ENCODE data around the gene PCID2. TPM values are rescaled to one million over a fixed set of nuclear protein-coding genes. Genes with fewer than 3 reads are reported as not detected.
A peak's percentile ranks its signal among the peaks of the same experiment; 100 is the strongest.

Gene PCID2
- total RNA-seq, 1 donor from 2014 or later: 59.7 TPM

- H3K9me3 Mint-ChIP-seq: peaks cover 7% of the 10 kb centered on the region
- H3K36me3 Mint-ChIP-seq: no peaks in the 10 kb centered on the region
- no peak overlapping the region for H3K27ac Mint-ChIP-seq
- H3K27me3 Mint-ChIP-seq: peaks cover 34% of the 10 kb centered on the region
- no peak overlapping the region for H3K4me3 Mint-ChIP-seq
- TF ChIP-seq CTCF (conservative IDR thresholded peaks at IDR 0.05): no peak
- DNase-seq (ENCODE audit: extremely low spot score, unreplicated experiment): no peak
- H3K4me1 Mint-ChIP-seq (ENCODE audit: unreplicated experiment): no peaks in the 10 kb centered on the region
Measured at GRCh38 chr13:113161433-113161832, 47.0 kb downstream of the PCID2 start.

GRCh38 chr13:113160983-113161382, 47.5 kb downstream of the PCID2 start:
- Mint-ChIP-seq H3K36me3 (no peaks in the 10 kb centered on the region), H3K27ac (no peak overlapping the region), H3K9me3 (peaks cover 7% of the 10 kb centered on the region), H3K27me3 (peaks cover 34% of the 10 kb centered on the region), H3K4me1 (ENCODE audit: unreplicated experiment) (no peaks in the 10 kb centered on the region), H3K4me3 (no peak overlapping the region)
- DNase-seq (ENCODE audit: extremely low spot score, unreplicated experiment): no peak
- no peak for TF ChIP-seq CTCF (conservative IDR thresholded peaks at IDR 0.05)

- H3K27ac Mint-ChIP-seq: no peak overlapping the region
- H3K9me3 Mint-ChIP-seq: peaks cover 7% of the 10 kb centered on the region
- TF ChIP-seq CTCF (conservative IDR thresholded peaks at IDR 0.05): no peak
- no peaks in the 10 kb centered on the region for H3K4me1 Mint-ChIP-seq (ENCODE audit: unreplicated experiment)
- no peak for DNase-seq (ENCODE audit: extremely low spot score, unreplicated experiment)
- no peak overlapping the region for H3K4me3 Mint-ChIP-seq
- no peaks in the 10 kb centered on the region for H3K36me3 Mint-ChIP-seq
- H3K27me3 Mint-ChIP-seq: peaks cover 33% of the 10 kb centered on the region
Measured at GRCh38 chr13:113159701-113160100, 48.8 kb downstream of the PCID2 start.

GRCh38 chr13:113158946-113159345, 49.5 kb downstream of the PCID2 start:
- Mint-ChIP-seq H3K4me3 (no peak overlapping the region), H3K4me1 (ENCODE audit: unreplicated experiment) (no peaks in the 10 kb centered on the region), H3K27me3 (peaks cover 31% of the 10 kb centered on the region), H3K9me3 (peaks cover 7% of the 10 kb centered on the region), H3K36me3 (no peaks in the 10 kb centered on the region), H3K27ac (no peak overlapping the region)
- TF ChIP-seq CTCF (conservative IDR thresholded peaks at IDR 0.05): no peak
- no peak for DNase-seq (ENCODE audit: extremely low spot score, unreplicated experiment)

- H3K27me3 Mint-ChIP-seq: peaks cover 25% of the 10 kb centered on the region
- H3K36me3 Mint-ChIP-seq: no peaks in the 10 kb centered on the region
- H3K27ac Mint-ChIP-seq: peak within 1 kb of the TSS; percentile 31
- no peak for TF ChIP-seq CTCF (conservative IDR thresholded peaks at IDR 0.05)
- peak; percentile 8 for DNase-seq (ENCODE audit: extremely low spot score, unreplicated experiment)
- no peak within 1 kb of the TSS for H3K4me3 Mint-ChIP-seq
- H3K9me3 Mint-ChIP-seq: peaks cover 7% of the 10 kb centered on the region
- H3K4me1 Mint-ChIP-seq (ENCODE audit: unreplicated experiment): no peaks in the 10 kb centered on the region
Measured at GRCh38 chr13:113157929-113158747, 50.3 kb downstream of the PCID2 start, which contains the start of gene PROZ. Gene PROZ, plus strand, starts transcription at chr13:113158648. Its CDS starts 13 bp downstream, at chr13:113158661.

Data from type B pancreatic cell (in vitro differentiated cells).